Activated CD4-positive, alpha-beta T cell treated with anti-CD3 and anti-CD28 coated beads, Interleukin-2, amount 10 ng/mL, durations not matched to agents 7 days and 5 days (primary cell): ENCODE results near the gene SUPV3L1. TPM values are rescaled to one million over a fixed set of nuclear protein-coding genes. Genes with fewer than 3 reads are reported as not detected.

Experiments used
- CTCF ChIA-PET: fragments of 350-600 bp; sonication (Branson Sonifier 250); formaldehyde crosslinking; loops from one replicate; lab custom pipeline; 2021; ENCODE audit warnings: antibody characterized with exemption; lab: Charles Lee
- POLR2A ChIA-PET: fragments of 350-600 bp; sonication (Branson Sonifier 250); formaldehyde crosslinking; loops from one replicate; lab custom pipeline; 2021; ENCODE audit warnings: antibody characterized with exemption; lab: Charles Lee
- DNase-seq: peaks from one replicate; pipeline ENCODE4 v3.0.0-alpha.2; 2020
- H3K27ac Mint-ChIP-seq: one replicate; pipeline ENCODE4 v1.8.0; 2021; ENCODE audit warnings: mild to moderate bottlenecking, moderate library complexity, mixed read lengths
- H3K27me3 Mint-ChIP-seq: one replicate; pipeline ENCODE4 v1.8.0; 2021; ENCODE audit warnings: mixed read lengths
- H3K36me3 Mint-ChIP-seq: one replicate; pipeline ENCODE4 v1.8.0; 2021; ENCODE audit warnings: low read depth, mixed read lengths
- H3K4me1 Mint-ChIP-seq: one replicate; pipeline ENCODE4 v1.8.0; 2021; ENCODE audit warnings: mixed read lengths
- H3K4me3 Mint-ChIP-seq: one replicate; pipeline ENCODE4 v1.8.0; 2021; ENCODE audit warnings: mild to moderate bottlenecking, moderate library complexity, mixed read lengths
- H3K9me3 Mint-ChIP-seq: one replicate; pipeline ENCODE4 v1.8.0; 2021; ENCODE audit warnings: mixed read lengths
- total RNA-seq, 2 experiments: library from RNA; stranded (reverse); gene quantifications; one replicate each; pipeline ENCODE4 v1.2.3, GENCODE V29; 2021

The SUPV3L1 gene
- total RNA-seq, 2 experiments from 2014 or later, result 33.2 to 34.5 TPM

DNA sequence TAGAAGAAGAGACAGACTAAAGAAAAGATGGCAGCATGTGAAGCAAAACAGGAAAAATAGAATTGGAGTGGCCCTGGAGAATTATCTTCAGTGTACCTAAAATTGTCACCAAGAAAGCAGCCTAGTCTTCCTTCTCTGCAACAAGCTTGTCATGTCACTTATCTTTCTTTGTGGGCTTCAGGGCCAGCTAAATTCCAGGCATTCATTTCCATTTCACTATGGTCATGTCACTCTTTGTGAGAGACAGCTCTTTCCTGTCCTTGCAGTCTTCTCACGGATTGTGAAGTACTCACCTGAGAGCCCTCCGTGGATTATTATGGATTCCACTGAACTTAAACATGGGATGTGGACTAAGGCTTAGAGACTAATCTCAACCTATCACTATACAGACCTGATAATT lies 31.1 kb downstream of the SUPV3L1 start:
- no peak overlapping the region for H3K4me3 Mint-ChIP-seq
- no peak overlapping the region for H3K27ac Mint-ChIP-seq
- H3K27me3 Mint-ChIP-seq, result no peaks in the 10 kb centered on the region
- no peaks in the 10 kb centered on the region for H3K9me3 Mint-ChIP-seq
- ChIA-PET CTCF (interaction anchor here (2.0 to 2.6 kb wide), 2 partner anchors 12 to 14 kb away, joined by 6 to 9 read pairs; no protein-coding TSS in a partner anchor), POLR2A (no interaction called here)
- peaks cover 30% of the 10 kb centered on the region for H3K36me3 Mint-ChIP-seq
- no peak for DNase-seq
- H3K4me1 Mint-ChIP-seq, result peaks cover 57% of the 10 kb centered on the region

DNA sequence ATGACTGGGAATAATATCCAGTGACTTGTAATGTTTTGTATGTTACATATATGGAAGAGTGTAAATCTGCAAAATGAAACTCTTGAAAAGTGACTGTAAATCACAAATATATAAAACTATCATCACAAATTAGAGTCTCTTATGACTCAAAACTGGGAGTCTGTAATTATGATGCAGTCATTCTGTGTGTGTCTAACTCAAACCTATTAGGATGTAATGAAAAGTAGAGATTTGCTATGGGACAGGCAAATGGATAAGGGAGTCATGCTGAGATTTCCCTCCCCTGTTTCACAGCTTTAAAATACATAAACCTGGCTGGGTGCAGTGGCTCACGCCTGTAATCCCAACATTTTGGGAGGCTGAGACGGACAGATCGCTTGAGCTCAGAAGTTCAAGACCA lies 31.5 kb downstream of the SUPV3L1 start:
- no peaks in the 10 kb centered on the region for H3K27me3 Mint-ChIP-seq
- H3K27ac Mint-ChIP-seq, result no peak overlapping the region
- DNase-seq, result no peak
- no peaks in the 10 kb centered on the region for H3K9me3 Mint-ChIP-seq
- H3K4me3 Mint-ChIP-seq, result no peak overlapping the region
- ChIA-PET CTCF (interaction anchor here (1.8 to 2.6 kb wide), 3 partner anchors 11 to 18 kb away, joined by 5 to 9 read pairs (median 6); no protein-coding TSS in a partner anchor), POLR2A (no interaction called here)
- H3K4me1 Mint-ChIP-seq, result peaks cover 57% of the 10 kb centered on the region
- peaks cover 26% of the 10 kb centered on the region for H3K36me3 Mint-ChIP-seq

DNA sequence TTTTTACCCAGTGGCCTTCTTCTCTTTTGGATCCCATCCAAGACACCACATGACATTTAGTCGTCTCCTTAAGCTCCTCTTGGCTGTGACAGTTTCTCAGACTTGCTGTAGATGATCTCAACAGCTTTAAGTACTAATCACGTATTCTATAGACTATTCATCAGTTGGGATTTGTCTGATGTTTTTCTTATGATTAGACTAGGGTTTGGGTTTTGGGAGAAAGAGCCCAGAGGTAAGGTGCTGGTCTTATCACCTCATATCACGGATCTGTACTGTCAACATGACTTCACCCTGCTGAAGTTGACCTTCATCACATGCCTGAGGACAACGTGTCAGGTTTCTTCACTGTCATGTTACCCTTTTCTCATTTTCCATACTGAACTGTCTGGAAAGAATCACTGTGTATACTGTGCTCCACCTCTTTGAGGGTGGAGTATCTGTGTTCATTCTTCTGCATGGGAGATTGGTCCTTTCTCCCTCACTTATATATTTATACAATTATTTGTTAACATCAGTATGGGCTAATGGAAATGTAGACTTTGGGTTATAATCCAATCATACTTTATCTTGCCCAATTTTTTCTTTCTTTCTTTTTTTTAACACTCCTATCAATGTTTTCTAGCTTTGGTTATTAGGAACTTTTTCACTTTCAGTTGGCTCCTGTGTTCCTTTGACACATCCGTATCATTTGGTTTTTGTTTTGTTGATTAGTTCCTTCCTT lies 33.7 kb downstream of the SUPV3L1 start:
- Mint-ChIP-seq H3K4me3 (no peak overlapping the region), H3K27me3 (no peaks in the 10 kb centered on the region), H3K36me3 (peaks cover 7% of the 10 kb centered on the region), H3K4me1 (peaks cover 47% of the 10 kb centered on the region), H3K9me3 (no peaks in the 10 kb centered on the region), H3K27ac (peak overlapping the region; percentile 88)
- no peak for DNase-seq
- ChIA-PET CTCF (interaction anchor here (0.6 to 2.4 kb wide), 4 partner anchors 9 to 490 kb away, joined by 3 to 15 read pairs (median 4); no protein-coding TSS in a partner anchor), POLR2A (interaction anchor here (0.5 kb wide), 1 partner anchor 138 kb away, joined by 5 read pairs; no protein-coding TSS in a partner anchor)

DNA sequence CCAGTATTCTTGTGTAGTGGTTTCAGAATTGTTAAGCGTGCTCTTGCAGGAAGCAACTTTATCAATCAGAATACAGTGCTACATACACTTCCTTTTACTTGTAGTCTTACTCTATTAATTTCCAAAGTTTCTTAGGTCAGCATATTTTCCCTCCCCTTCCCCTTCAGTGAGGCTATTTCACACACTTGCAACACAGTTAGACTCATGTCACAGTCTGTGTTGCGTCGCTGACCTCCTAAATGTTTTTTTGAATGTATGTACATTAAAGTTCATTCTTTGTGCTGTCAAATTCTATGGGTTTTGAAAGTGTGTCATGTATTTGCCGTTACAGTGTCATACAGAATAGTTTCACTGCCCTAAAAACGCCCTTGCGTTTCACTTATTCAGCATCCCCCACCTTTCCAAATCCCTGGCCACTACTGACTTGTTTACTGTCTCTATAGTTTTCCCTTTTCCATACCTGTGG lies 34.7 kb downstream of the SUPV3L1 start:
- no peak for DNase-seq

DNA sequence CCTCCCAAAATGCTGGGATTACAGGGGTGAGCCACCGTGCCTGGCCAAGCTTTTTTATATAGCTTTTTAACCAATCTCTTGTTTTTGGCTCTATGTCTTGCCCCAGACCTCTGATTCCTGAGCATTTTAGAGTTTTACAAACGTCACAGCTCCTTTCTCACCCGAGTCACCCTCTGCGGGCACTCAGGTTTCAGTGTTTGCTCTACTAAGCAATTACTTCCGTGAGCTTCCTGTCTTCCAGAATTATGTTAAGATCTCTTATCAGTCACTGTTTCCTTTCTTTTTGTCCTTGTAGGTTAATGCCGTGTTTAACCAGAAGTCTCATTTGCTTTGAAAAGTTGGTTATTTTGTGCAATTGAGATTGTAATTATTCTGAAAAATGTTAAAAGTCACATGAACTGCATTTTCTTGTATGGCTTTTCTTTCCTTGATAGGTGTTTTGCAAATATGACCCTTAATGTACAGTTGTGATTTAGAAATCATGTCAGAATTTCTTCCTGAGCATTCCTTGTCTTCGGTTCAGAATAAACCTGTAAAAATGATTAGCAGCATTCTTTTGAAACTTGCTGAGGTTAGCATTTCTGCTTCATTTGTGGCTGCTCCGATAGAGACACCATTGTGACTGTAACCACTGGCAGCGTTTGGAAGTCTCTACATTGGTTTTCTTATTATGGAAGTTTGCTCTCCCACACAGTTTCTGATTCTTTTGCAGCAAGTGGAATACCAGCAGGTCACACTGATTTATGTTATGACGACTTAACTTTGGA lies 35.6 kb downstream of the SUPV3L1 start:
- Mint-ChIP-seq H3K27me3 (no peaks in the 10 kb centered on the region), H3K27ac (peak overlapping the region; percentile 88), H3K4me1 (peaks cover 46% of the 10 kb centered on the region), H3K9me3 (no peaks in the 10 kb centered on the region), H3K36me3 (no peaks in the 10 kb centered on the region), H3K4me3 (peak overlapping the region; percentile 61)
- CTCF ChIA-PET, result interaction anchor here (0.6 to 2.4 kb wide), 6 partner anchors 8 to 211 kb away, joined by 3 to 15 read pairs (median 3); no protein-coding TSS in a partner anchor
- POLR2A ChIA-PET, result no interaction called here
- DNase-seq, result peak; percentile 60

More for the DNA sequence above, 34.7 kb downstream of the SUPV3L1 start:
- Mint-ChIP-seq H3K27me3 (no peaks in the 10 kb centered on the region), H3K9me3 (no peaks in the 10 kb centered on the region), H3K27ac (peak overlapping the region; percentile 88), H3K4me1 (peaks cover 47% of the 10 kb centered on the region), H3K36me3 (no peaks in the 10 kb centered on the region), H3K4me3 (peak overlapping the region; percentile 2)
- POLR2A ChIA-PET, result no interaction called here
- CTCF ChIA-PET, result interaction anchor here (0.7 to 2.4 kb wide), 4 partner anchors 9 to 210 kb away, joined by 3 to 15 read pairs (median 3); no protein-coding TSS in a partner anchor

DNA sequence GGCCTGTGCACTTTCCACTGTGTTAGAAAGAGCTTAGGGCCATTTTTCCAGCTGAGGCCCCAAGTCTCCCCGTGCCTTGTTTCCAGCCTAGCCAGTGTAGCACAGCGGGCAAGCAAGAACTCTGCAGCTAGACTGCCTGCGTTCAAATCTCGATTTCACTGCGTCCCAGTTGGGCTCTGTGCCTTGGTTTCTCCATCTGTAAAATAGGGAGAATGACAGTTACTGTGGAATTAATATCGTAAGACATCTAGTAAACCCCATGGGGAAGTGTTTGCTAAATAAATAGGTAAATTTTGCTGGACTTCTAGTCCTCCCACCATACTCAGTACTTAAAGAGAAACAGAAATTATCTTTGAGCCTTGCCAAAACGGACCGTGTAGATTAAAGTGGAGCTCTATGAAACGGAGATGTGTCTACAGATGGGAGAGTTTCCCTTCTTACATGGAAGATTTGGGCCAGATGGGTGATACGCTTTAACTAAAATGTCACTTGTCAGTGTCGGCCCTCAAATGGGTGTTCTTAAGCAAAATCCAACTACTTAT lies 36.6 kb downstream of the SUPV3L1 start:
- Mint-ChIP-seq H3K27ac (no peak overlapping the region), H3K36me3 (no peaks in the 10 kb centered on the region)

DNA sequence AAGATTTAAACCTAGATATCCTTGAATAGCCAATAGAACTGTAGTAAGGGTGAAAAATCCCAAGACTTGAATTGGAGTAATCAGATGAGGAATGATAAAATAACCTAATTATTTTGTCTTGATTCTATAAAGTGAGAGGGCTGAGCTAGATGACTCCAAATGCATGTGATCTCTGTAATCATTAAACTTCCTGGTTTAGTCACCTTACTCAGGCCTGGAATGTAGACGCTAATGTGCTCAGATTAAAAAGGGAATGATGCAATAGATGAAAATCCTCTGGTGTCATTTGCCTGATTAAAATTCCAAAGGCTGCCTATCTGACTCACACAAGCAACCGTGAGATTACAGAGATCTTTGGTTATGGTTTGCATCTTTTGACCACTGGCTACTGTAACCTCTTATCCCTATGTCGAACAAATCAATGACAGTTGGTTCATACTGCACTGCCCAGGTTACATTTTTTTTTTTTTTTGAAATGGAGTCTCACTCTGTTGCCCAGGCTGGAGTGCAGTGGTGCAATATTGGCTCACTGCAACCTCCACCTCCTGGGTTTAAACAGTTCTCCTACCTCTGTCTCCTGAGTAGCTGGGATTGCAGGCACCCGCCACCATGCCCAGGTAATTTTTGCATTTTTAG lies 37.2 kb downstream of the SUPV3L1 start:
- H3K36me3 Mint-ChIP-seq, result no peaks in the 10 kb centered on the region
- CTCF ChIA-PET, result interaction anchor here (0.8 to 2.7 kb wide), 3 partner anchors 9 to 176 kb away, joined by 3 to 11 read pairs (median 4); no protein-coding TSS in a partner anchor
- H3K27ac Mint-ChIP-seq, result no peak overlapping the region
- no peak for DNase-seq
- POLR2A ChIA-PET, result no interaction called here
- no peak overlapping the region for H3K4me3 Mint-ChIP-seq
- no peaks in the 10 kb centered on the region for H3K27me3 Mint-ChIP-seq
- H3K4me1 Mint-ChIP-seq, result peaks cover 55% of the 10 kb centered on the region
- no peaks in the 10 kb centered on the region for H3K9me3 Mint-ChIP-seq

More for the DNA sequence above, 36.6 kb downstream of the SUPV3L1 start:
- no peak for DNase-seq
- ChIA-PET CTCF (interaction anchor here (0.7 to 2.7 kb wide), 5 partner anchors 10 to 176 kb away, joined by 3 to 11 read pairs (median 4); no protein-coding TSS in a partner anchor), POLR2A (no interaction called here)
- no peaks in the 10 kb centered on the region for H3K27me3 Mint-ChIP-seq
- no peak overlapping the region for H3K4me3 Mint-ChIP-seq
- H3K9me3 Mint-ChIP-seq, result no peaks in the 10 kb centered on the region
- peaks cover 52% of the 10 kb centered on the region for H3K4me1 Mint-ChIP-seq

DNA sequence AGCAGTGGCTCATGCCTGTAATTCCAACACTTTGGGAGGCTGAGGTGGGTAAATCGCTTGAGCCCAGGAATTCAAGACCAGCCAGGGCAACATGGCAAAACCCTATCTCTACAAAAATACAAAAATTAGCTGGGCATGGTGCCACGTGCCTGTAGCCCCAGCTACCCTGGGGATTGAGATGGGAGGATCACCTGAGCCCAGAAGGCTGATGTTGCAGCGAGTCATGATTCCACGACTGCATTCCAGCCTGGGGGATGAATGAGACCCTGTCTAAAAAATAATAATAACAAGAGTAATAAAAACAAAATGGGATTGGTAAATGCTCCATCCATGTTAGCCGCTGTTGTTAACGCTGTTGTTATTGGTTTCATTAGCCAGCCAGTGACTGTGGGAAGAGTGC lies 38.8 kb downstream of the SUPV3L1 start:
- no peaks in the 10 kb centered on the region for H3K27me3 Mint-ChIP-seq
- ChIA-PET POLR2A (no interaction called here), CTCF (interaction anchor here (2.7 kb wide), 1 partner anchor 13 kb away, joined by 11 read pairs; no protein-coding TSS in a partner anchor)
- H3K4me1 Mint-ChIP-seq, result peaks cover 61% of the 10 kb centered on the region
- no peaks in the 10 kb centered on the region for H3K9me3 Mint-ChIP-seq
- H3K36me3 Mint-ChIP-seq, result no peaks in the 10 kb centered on the region
- DNase-seq, result no peak
- H3K27ac Mint-ChIP-seq, result no peak overlapping the region
- no peak overlapping the region for H3K4me3 Mint-ChIP-seq

DNA sequence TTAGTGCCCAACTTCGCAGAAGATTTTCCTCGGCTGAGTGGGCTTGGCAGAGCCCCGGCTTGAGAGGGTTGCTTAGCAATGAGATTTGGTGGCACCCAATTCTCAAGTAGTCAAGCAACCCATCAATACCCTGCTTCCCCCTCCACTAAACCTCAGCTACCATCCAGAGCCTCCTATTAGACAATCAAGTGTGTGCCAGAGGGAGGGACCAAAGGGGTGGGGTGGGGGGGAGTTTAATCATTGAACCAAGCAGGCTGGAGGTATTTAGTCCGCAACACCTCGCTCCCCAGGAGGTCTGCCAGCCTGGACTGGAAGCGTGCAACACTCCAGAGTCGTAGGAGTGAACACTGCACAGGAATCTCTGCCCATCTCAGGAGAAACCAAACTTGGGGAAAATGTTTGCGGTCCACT lies 40.0 kb downstream of the SUPV3L1 start, which contains the start of gene HKDC1:
Gene HKDC1 (plus strand): TSS at position 292 of the 411 bp plus-strand sequence. CDS start 104 bp downstream, at position 396.
- no peaks in the 10 kb centered on the region for H3K9me3 Mint-ChIP-seq
- peaks cover 56% of the 10 kb centered on the region for H3K4me1 Mint-ChIP-seq
- peak within 1 kb of the TSS; percentile 41 for H3K27ac Mint-ChIP-seq
- no peak for DNase-seq
- CTCF ChIA-PET, result interaction anchor here (1.0 to 1.2 kb wide), 4 partner anchors 10 to 232 kb away, joined by 3 read pairs; no protein-coding TSS in a partner anchor
- POLR2A ChIA-PET, result no interaction called here
- no peaks in the 10 kb centered on the region for H3K36me3 Mint-ChIP-seq
- no peak within 1 kb of the TSS for H3K4me3 Mint-ChIP-seq
- no peaks in the 10 kb centered on the region for H3K27me3 Mint-ChIP-seq

DNA sequence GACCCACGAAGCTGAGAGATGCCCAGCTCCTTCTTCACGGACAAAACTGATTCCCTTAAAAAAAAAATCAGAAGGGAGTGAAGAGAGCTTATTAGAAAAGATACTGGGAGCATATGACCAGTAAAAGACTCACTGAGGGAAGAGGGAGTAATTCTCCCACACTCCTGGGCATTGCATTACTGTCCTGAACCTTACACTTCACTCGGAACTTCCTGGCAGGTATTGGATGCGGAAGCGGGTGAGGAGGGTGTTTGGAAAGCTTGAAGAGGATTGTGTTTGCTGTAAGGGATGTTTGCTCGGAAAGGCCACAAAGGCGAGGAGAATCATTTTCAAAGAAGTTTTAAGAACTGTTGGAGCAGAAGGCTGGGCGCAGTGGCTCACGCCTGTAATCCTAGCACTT lies 40.5 kb downstream of the SUPV3L1 start:
- Mint-ChIP-seq H3K27ac (no peak overlapping the region), H3K9me3 (no peaks in the 10 kb centered on the region), H3K4me3 (no peak overlapping the region), H3K36me3 (no peaks in the 10 kb centered on the region), H3K27me3 (no peaks in the 10 kb centered on the region), H3K4me1 (peaks cover 56% of the 10 kb centered on the region)
- no peak for DNase-seq
- CTCF ChIA-PET, result interaction anchor here (0.6 to 1.2 kb wide), 5 partner anchors 9 to 233 kb away, joined by 3 read pairs; no protein-coding TSS in a partner anchor
- POLR2A ChIA-PET, result no interaction called here

DNA sequence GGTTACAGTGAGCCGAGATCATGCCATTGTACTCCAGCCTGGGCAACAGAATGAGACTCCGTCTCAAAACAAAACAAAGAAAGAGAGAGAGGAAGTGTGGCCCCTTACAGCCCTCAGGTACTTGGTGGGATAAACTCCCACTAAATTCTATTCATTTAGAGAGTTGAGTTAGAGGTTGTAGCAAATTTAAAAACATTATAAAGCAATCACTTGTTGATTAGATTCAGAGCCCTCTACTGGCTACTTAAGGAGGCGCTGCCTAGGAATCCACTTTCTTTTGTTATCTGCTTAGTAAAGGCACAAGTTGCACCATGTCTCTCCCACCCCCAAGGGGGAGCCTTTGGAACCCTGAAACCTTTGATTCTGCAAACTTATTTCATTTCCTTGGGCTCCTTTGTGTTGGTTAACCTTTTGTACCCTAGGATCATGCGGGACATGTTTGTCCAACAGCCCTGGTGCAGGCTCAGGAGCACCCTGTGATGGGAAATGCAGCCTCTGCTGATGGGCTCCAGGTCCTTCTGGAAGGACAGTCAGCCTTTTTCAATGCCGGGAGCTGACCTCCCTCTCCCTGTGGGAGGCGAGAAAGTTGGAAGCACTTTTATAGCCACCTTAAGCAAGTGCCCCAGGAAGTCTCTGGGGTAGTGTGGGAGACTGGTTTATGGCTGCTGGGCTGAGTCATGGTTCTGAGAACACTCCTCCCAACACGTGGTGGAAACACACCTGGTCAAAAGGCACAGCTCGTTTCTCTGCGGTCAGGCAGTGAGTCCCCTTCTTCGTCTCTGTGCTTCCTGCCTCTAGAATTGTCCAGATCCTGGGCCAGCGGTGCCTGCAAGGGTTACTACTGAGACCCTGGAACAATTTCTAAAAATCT lies 42.4 kb downstream of the SUPV3L1 start:
- peak; percentile 82 for DNase-seq
- no peaks in the 10 kb centered on the region for H3K9me3 Mint-ChIP-seq
- POLR2A ChIA-PET, result no interaction called here
- peaks cover 55% of the 10 kb centered on the region for H3K4me1 Mint-ChIP-seq
- CTCF ChIA-PET, result interaction anchor here (0.7 to 1.7 kb wide), 11 partner anchors 9 to 186 kb away, joined by 3 to 8 read pairs (median 4); no protein-coding TSS in a partner anchor
- no peaks in the 10 kb centered on the region for H3K27me3 Mint-ChIP-seq
- peak overlapping the region; percentile 72 for H3K4me3 Mint-ChIP-seq
- peak overlapping the region; percentile 93 for H3K27ac Mint-ChIP-seq
- no peaks in the 10 kb centered on the region for H3K36me3 Mint-ChIP-seq
